Measurements from ENCODE around the gene SHF. TPM values are rescaled to one million over a fixed set of nuclear protein-coding genes. Genes with fewer than 3 reads are reported as not detected.

SHF gene, protein sequence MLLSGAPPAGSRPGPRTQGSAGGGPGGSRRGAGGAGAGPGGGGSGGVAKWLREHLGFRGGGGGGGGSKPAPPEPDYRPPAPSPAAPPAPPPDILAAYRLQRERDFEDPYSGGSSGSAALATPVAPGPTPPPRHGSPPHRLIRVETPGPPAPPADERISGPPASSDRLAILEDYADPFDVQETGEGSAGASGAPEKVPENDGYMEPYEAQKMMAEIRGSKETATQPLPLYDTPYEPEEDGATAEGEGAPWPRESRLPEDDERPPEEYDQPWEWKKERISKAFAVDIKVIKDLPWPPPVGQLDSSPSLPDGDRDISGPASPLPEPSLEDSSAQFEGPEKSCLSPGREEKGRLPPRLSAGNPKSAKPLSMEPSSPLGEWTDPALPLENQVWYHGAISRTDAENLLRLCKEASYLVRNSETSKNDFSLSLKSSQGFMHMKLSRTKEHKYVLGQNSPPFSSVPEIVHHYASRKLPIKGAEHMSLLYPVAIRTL
- 1.2 and 1.4 TPM in 2 replicates for total RNA-seq

DNA sequence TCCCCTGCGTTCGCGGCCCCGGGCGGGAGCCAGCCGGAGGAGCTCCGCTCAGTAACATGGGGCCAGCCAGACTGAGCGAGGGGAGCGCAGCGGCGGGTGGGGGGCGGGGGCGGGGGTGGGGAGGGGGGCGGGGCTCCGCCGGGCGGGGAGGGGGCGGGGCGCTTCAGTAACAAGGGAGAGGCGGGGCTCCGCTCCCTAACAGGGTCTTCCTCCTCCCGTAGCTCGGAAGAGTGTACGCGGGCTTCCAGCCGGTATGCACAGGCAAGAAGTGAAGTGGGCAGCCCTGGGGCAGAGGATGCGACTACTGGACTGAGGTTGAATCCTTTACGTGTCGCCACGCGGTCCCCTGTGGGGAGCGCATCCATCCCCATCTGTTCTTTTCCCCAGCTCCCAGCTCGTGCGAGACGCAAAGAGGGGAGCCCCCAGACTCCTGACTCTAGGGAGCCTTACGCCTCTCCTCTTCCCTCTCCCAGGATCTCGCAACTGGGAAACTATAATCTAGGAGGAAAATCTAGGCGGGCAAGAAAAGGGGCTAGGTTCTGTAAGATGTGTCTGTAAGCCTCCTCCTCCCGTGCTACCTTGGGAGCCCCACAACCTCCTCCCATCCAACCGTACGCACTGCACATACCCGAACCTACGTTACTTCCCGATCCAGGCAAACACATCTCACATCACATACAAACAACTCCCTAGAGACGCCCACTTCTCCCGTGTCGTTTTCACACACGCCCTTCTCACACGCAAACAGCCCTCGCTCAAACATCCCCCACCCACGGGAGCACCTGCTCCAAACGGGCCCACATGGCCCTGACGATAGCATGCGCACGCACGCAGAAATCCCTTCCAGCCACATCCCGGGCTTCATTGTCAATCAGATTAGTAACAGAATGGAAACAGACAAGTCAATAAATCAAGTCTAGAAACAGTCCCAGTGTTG is at the start of gene SHF:
TSS of gene SHF (minus strand) at position 73 of the 937 bp plus-strand sequence. CDS start at position 58, 15 bp downstream.

DNA sequence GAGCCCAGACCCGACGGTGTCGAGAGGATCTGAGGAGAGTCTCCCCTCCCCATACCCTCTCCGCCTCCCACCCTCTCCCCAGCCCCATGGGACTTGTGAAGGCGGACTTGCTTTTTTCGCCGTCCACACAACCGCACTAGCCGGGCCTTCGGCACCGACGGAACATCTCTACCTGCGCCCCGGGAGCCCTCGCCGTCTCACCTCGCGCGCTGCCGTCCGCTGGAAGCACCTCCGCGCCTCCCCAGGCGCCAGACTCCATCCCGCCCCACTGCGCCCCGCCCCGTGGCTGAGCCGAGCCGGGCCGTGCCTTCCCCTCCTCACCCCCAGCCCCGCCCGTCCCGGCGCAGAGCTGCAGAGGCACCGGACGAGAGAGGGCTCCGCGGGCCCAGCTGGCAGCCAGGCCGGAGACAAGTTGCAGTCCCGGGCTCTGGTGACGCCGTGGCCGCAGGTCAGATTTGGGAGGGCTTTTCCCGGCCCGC is 58.1 kb downstream of the SHF start, which contains the start of the genes DUOX1 and DUOXA1:
TSS of gene DUOX1 (plus strand) at position 344 of the 479 bp plus-strand sequence. CDS start 1,973 bp downstream, outside the sequence.
TSS of gene DUOXA1 (minus strand) at position 229 of the 479 bp plus-strand sequence. CDS start 6,865 bp downstream, outside the sequence.

Other genes starting within 250 kb of the SHF start
- gene TERB2, start 231.3 kb downstream of the SHF start, total RNA-seq: not detected in 2 replicates
- 7.4 and 8.8 TPM in 2 replicates for gene SORD, start 164.8 kb downstream of the SHF start, total RNA-seq
- not detected in 2 replicates for gene DUOX2, start 73.8 kb downstream of the SHF start, total RNA-seq
- gene DUOXA2, start 73.6 kb downstream of the SHF start, total RNA-seq: not detected in 2 replicates
- gene DUOXA1, start 58.1 kb downstream of the SHF start, total RNA-seq: not detected in 2 replicates
- not detected in 2 replicates for gene DUOX1, start 58.0 kb downstream of the SHF start, total RNA-seq
- gene SLC28A2, start 64.3 kb upstream of the SHF start, total RNA-seq: not detected in 2 replicates
- 0.37 and 0.40 TPM in 2 replicates for gene GATM, start 190.6 kb upstream of the SHF start, total RNA-seq